Measurements from ENCODE around the gene DCAF10. TPM values are rescaled to one million over a fixed set of nuclear protein-coding genes. Genes with fewer than 3 reads are reported as not detected.
"Not testable (repeated sequence)": the region's sequence is repeated elsewhere in the genome, so short reads cannot be mapped to it uniquely, and the experiment has no call there.

The DCAF10 gene
- polyA plus RNA-seq, 4 donors, result 27.3 to 37.3 (median 35.7) TPM

DNA sequence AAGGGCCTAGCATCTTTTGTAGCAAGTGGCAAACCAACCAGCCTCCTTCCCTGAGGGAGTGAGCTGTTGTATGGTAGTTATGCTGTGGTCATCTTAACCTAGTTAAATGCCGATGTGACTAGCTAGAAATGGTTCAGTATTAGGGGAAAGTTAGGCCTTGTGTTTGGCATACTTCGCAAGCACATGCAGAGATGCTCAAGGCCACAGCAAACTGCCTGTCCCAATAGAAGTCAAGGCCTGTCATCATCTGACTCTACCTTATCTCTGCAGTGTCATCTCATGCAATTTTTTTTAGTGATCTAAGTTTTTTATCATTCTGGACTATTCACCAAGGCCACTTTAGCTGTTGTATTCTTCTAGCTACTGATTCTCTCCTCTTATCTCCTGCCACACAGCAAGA, 10.5 kb upstream of the DCAF10 start:
- DNase-seq (ENCODE audit: low read depth in 4 of 4, low spot score in 2 of 4), result no peak

DNA sequence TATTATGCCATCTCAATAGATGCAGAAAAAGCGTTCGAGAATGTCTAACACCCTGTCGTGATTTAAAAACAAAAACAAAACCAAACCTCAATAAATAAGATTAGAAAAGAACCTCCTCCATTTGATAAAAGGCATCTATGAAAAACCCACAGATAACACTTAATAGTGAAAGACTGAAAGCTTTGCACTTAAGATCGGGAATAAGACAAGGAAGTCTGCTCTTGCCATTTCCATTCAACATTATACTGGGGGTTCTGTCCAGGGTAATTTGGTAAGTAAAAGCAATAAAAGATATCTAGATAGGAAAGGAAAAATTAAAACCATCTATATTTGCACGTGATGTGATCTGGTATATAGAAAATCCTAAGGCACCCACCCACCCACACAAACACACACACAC, 8.5 kb upstream of the DCAF10 start:
- no peak for DNase-seq (ENCODE audit: low read depth in 4 of 4, low spot score in 2 of 4)

DNA sequence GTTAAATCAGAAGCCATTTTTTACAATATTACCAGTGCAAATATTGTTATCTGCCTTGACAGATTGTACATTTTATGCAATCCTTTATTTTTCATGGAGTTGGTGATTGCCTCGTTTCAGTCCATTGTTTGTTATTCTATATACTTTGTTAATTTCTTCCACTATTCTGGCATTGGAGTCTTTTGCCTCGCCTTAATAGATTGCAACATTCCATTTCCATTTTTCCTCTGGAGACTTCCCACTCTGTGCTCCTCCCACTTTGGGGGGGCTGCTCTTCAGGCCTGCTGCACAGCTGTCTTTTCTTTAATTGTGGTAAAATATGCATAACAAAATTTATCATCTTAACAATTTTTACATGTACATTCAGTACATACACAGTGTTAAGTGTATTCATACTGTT, 4.4 kb upstream of the DCAF10 start:
- no peak for DNase-seq (ENCODE audit: low read depth in 4 of 4, low spot score in 2 of 4)

DNA sequence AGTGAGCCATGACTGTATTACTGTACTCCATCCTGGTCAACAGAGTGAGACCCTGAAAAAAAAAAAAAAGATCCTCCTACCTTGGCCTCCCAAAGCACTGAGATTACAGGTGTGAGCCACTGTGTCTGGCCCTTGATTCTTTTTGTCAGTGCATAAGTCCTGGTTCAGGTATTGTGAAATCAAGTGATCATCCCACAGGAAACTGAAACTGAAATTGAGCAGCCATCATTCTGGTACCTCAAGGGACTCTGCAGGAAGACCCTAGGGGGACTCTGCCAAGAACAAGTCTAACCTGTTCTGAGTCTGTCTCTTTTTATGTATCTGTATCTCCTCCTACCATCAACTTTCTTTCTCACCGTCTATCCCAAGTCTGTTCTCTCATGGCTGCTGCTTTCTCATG, 1.9 kb upstream of the DCAF10 start:
- no peak for DNase-seq (ENCODE audit: low read depth in 4 of 4, low spot score in 2 of 4)

DNA sequence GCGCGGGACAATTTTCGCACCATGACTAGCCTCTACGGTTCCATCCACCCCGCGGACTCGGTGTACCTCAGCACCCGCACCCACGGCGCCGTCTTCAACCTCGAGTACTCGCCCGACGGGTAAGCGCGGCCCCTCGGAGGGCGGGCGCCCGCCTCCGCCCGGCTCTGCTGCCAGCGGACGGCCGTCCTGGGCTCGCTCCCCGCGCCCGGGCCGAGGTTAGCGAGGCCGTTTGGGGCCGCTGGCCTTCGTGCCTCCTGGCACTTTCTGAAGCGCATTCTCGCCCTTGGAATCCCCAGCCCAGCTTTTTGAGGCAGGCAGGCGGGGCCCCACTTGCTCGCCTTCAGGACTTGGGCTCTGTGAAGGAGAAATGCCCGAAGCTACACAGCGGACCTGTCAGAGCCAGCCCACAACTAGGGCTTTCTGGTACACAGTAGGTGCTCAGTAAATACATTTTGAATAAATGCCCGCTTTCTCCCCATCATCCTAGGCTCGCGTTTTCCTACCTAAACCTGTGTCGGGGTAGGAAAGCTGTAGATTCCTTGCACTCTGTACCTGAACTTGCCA, 772 bp downstream of the DCAF10 start:
- DNase-seq (ENCODE audit: low read depth in 4 of 4, low spot score in 2 of 4), result peak in 2 of 4 donors; percentile 7 to 13

DNA sequence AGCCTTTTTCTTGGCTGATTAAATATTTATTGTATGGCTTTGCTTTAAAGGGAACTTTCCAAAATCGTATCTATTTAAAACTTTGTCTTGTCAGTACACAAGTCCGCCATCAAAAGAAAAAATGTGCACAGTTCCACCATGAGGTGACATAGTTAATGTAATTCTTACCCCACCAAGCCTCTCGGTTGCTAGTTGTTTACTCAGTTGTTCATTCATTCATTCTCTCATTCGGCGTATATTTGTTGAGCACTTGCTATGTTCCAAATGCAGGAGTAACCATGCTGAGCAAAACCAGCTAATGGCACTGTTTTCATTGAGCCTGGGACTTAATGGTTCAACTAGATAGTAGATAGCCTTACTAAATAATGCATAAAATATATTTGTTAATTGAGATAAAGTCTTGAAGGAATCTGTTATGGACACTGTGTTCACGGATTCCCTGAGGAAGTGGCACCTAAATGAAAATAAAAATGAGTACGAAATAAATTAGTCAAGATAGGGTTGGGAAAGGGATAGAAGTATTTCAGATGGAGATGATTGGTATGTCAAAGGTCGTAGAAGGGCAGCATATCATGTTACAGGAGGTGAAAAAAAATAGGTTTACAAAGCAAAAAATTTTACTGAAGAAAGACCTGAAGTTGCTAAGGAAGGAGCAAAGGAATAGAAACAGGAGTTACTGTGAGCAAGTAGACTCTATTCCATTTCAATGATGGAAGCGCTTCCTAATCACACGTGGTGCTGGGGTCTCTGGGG, 1.5 kb downstream of the DCAF10 start:
- DNase-seq (ENCODE audit: low read depth in 4 of 4, low spot score in 2 of 4), result no peak

DNA sequence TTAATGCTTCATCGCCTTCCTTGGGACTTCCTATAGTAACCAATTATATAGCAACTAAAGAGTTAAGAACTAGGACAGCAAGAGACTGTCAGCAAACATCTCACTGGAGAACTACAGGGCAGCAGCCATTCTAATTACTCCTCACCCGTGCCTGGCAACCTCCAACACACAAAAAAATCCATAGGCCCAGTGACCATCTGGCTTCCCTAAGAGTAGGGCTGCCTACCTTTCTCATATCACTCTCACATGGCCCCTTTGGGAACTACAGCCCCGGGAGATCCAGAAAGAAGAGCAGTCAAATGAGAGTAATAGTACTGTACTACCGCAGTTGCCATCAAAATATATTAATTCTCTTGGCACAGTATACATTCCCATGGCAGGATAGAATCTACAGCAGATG, 5.7 kb downstream of the DCAF10 start:
- no peak for DNase-seq (ENCODE audit: low read depth in 4 of 4, low spot score in 2 of 4)

DNA sequence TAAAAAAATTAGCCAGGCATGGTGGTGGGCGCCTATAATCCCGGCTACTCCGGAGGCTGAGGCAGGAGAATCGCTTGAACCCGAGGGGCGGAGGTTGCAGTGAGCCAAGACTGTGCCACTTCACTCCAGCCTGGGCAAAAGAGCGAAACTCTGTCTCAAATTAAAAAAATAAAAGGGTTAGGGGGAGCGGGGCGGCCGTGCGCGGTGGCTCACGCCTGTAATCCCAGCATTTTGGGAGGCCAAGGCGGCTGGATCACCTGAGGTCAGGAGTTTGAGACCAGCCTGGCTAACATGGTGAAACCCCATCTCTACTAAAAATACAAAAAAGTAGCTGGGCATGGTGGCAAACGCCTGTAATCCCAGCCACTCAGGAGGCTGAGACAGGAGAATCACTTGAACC, 9.1 kb downstream of the DCAF10 start:
- DNase-seq (ENCODE audit: low read depth in 4 of 4, low spot score in 2 of 4), result not testable (repeated sequence)

DNA sequence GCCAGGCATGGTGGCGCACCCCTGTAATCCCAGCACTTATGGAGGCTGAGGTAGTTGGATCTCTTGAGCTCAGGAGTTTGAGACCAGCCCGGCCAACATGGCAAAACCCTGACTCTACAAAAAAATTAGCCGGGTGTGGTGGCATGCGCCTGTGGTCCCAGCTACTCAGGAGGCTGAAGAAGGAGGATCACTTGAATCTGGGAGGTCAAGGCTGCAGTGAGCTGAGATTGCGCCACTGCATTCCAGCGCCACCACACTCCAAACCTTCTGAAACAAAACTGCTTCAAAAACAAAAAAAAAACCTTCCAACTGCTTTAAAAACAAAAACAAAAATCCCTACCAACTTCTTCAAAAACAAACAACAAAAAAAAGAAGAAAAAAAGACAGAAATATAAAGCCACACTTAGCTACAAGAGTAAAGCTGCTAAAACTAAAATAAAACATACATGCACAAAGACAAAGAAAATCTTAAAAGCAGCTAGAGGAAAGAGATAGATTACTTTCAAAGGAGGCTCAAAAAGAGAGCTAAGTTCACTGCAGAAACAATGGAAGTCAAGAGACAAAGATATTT, 11.4 kb downstream of the DCAF10 start:
- no peak for DNase-seq (ENCODE audit: low read depth in 4 of 4, low spot score in 2 of 4)

DNA sequence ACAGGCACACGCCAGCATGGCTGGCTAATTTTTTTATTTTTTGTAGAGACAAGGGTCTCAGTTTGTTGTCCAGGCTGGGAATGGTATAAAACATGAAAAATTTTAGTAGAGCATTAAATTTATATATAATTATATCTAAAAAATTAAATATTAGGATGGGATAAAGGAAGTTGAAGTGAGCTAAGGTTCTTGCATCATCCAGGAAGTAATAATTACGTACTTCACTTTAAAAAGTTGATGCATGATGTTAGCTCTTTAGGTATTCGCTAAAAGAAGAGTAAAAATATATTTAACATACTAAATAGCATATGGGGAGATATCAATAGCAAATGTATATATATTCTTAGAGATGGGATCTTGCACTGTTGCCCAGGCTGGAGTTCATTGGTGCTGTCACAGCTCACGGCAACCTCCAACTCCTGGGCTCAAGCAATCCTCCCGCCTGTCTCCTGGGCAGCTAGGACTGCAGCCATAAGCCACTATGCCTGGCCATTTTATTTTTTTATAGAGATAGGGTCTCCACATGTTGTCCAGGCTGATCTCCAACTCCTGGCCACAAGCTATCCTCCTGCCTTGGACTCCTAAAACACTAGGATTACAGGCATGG, 12.3 kb downstream of the DCAF10 start:
- no peak for DNase-seq (ENCODE audit: low read depth in 4 of 4, low spot score in 2 of 4)

DNA sequence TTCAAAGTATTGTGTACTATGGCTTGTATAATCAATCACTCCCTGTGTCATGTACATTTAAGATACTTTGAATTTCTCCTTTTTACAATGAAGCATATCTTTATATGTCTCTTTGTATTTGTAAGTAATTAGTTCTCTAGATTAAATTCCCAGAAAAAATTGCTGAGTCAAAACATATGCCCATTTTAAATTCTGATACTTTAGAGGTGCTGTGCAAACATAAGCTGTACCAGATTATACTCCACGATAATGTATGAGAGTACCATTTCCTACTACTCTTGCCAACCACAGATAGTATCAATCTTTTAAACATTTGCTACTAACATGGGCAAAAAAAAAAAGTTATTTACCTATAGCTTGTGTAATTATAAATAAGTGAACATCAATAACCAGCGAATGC, 18.3 kb downstream of the DCAF10 start:
- no peak for DNase-seq (ENCODE audit: low read depth in 4 of 4, low spot score in 2 of 4)

DNA sequence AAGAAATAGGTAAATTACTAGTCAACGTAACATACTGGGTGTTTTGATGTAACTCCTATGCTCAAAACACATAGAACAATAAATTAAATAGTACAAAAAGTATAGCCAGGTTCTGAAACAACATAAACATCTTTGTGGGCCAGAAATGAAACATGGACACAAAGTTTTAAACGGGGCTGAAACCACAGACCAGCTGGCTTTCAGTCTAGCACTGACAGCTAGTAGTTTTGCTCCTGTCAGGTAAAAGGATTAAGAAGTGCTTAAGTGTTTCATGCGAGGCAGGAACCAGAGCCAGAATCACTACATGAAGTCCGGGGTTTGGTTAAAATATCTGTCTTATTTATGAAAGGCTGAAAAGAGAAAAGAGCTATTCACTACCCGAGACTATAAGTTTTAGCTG, 19.5 kb downstream of the DCAF10 start:
- DNase-seq (ENCODE audit: low read depth in 4 of 4, low spot score in 2 of 4), result no peak

DNA sequence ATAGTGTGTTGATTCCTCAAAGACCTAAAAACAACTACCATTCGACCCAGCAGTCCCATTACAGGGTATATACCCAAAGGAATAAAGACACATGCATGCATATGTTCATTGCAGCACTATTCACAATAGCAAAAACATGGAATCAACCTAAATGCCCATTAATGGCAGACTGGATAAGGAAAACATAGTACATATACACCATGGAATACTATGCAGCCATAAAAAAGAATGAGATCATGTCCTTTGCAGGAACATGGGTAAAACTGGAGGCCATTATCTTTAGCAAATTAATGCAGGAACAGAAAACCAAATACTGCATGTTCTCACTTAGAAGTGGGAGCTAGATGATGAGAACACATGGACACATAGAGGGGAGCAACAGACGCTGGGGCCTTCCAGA, 24.6 kb downstream of the DCAF10 start:
- not testable (repeated sequence) for DNase-seq (ENCODE audit: low read depth in 4 of 4, low spot score in 2 of 4)

DNA sequence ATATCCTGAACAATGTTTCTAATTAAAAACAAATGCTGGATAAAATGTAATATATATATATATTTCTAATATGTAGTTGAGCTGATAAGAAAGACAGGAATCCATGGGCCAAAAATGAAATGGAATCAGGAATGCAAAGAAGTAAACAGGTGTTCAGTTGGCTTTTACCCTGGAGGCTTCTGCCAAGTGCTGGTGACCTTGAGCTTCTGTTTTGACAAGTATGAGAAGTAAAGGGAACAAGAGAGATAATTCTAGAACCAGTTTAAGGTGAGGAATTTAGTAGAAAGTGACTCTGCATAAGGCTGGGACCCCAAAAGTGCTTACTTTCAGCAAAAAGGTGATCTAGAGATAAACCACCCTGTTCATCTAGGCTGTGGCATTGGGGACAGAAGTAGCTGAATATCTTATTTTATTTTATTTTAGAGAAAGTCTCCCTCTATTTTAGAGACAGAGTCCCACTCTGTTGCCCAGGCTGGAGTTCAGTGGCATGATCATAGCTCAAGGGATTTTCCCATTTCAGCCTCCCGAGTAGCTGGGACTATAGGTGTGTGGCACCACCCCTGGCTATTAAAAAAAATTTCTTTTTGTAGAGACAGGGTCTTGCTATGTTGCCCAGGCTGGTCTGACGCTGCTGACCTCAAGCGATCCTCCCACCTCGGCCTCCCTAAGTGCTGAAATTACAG, 27.0 kb downstream of the DCAF10 start:
- DNase-seq (ENCODE audit: low read depth in 4 of 4, low spot score in 2 of 4), result no peak

DNA sequence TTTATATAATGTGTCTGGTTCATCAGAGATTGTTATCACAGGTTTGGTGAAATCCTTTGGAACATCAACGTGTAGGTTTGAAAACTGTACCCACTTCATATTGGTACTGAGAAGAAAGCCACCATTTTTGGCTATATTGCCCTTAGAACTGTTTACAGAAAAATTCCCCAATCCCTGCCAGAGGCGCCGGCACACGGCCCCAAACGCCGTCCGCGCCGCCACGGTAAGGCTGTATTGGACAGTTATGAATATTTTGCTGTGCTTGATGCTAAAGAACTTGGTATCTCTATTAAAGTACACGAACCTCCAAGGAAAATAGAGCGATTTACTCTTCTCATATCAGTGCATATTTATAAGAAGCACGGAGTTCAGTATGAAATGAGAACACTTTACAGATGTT, 35.2 kb downstream of the DCAF10 start:
- DNase-seq (ENCODE audit: low read depth in 4 of 4, low spot score in 2 of 4), result no peak

DNA sequence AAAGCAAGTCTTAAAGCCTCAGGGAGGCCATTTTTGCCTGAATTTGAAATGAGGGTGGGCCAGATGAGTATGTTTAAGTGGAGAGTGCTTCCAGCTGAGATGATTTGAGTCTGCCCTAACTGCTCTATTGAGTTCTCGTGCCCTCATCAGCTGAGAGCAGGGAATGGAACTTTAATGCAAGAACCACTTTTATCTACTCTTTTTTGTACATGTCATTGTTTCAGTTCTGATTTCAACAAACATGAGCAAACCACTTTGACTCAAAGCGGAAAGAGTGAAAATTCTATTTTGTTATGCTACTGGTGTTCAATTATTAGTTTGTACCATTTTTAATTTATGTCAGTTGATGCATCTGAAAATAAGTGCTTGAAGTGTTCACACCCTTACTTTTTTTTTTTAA, 35.8 kb downstream of the DCAF10 start:
- DNase-seq (ENCODE audit: low read depth in 4 of 4, low spot score in 2 of 4), result no peak

DNA sequence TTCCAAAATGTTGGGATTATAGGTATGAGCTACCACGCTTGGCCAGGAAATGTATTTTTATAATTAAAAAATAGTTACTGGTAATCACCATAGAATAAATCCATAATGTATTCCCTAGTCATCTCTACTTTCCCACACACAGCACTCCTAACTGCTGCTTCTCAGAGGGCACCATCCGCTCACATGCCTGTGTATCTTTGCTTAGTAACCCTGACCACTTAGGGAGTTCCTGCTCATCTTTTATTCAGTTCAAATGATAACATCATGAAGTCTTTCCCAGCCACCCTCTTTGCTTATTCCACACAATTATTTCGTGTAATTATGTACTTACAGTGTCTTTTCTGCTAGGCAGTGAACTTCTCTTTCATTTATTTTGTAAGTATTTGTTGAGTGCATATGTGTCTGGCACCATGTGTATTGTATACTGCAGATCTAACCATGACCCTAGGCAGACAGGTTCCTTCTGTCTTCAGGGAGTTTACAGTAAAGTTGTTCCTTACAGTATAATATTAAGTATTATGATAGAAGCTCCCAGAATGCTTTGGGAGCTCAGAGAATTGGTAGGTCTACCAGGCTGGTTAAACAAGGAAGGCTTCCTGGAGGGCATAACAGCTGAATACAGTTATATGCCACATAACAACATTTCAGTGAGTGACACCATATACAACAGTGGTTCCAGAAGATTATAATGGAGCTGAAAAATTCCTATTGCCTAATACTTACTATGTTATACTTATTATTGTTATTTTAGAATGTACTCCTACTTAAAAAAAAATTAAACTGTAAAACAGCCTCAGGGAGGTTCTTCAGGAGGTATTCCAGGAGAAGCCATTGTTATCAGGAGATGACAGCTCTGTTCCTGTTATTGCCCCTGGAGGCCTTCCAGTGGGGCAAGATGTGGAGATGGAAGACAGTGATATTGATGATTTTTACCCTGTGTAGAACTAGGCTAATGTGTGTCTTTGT, 39.2 kb downstream of the DCAF10 start:
- DNase-seq (ENCODE audit: low read depth in 4 of 4, low spot score in 2 of 4), result no peak

DNA sequence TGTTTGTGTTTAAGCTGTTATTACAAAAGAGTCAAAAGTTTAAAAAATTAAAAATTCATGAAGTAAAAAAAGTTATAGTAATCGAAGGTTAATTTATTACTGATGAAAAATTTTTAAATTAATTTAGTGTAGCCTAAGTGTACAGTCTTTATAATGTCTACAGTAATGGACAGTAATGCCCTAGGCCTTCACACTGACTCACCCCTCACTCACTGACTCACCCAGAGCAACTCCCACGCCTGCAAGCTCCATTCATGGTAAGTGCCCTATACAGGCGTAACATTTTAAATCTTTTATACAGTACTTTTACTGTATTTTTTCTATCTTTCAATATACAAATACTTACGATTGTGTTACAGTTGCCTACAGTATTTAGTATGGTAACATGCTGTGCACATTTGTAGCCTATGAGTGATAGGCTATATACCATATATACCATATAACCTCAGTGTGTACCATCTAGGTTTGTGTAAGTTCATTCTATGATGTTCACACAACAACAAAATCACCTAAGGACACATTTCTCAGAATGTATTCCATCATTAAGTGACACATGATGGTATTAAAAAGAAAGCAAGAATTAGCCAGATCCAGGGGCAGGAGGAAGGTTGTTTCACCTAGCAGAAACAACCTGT, 40.1 kb downstream of the DCAF10 start:
- DNase-seq (ENCODE audit: low read depth in 4 of 4, low spot score in 2 of 4), result no peak

DNA sequence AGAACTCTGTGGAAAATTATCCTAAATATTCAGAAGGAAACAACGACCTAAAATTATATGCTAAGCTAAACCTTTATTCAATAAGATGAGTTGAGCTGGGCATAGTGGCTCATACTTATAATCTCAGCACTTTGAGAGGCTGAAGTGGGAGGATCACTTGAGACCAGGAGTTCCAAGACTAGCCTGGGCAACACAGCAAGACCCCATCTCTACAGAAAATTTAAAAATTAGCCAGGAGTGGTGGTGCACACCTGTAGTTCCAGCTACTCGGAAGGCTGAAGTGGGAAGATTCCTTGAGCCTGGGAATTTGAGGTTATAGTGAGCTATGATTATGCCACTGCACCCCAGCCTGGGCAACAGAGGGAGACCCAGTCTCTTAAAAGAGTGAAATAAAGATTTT, 51.6 kb downstream of the DCAF10 start:
- DNase-seq (ENCODE audit: low read depth in 4 of 4, low spot score in 2 of 4), result no peak

DNA sequence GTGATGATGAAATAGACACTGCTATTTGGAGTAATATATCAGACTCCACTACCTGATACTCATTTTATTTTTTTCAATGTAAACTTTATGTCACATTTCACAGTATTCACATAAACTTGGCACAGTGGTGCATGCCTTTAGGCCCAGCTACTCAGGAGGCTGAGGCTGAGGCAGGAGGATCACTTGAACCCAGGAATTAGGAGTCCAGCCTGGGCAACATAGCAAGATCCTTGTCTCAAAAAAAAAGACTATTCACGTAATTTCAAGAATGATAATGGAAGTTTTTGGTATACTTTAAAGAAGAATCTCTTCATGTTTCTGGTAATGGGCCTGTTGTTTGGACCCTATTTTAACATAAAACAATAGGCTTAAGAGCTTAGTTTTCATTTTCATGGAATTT, 56.0 kb downstream of the DCAF10 start:
- DNase-seq (ENCODE audit: low read depth in 4 of 4, low spot score in 2 of 4), result no peak

All from left renal cortex interstitium (tissue), 4 donors.